ENCODE measurements around the gene LRRC7. TPM values are rescaled to one million over a fixed set of nuclear protein-coding genes. Genes with fewer than 3 reads are reported as not detected.

LRRC7 gene
- total RNA-seq, 1 donor, result under 0.01 TPM

DNA sequence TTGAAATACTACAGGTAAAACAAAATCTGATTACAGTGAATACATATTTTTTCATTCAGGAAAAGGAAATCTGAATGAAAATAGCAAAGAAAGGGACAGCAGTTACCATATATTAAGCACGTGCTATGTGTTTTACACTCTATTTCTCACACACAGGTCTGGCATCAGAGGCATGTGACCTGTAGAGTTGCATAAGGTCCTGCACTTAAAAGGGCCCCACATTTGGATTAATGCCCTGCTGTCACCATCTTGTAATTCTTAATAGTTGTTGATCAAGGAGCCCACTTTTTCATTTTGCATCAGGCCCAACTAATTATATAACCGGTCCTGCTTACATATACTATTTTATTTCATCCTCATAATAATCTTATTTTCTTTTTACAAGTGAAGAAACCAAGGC, 511.8 kb downstream of the LRRC7 start:
- no peak overlapping the region for H3K27ac ChIP-seq (ENCODE audit: low read depth, low read length)
- no peak overlapping the region for H3K4me2 ChIP-seq (ENCODE audit: insufficient read depth, low read length)
- H2AFZ ChIP-seq (ENCODE audit: low read length), result no peak overlapping the region
- DNase-seq (ENCODE audit: insufficient read length, low spot score, missing footprints), result no peak
- H3K27me3 ChIP-seq (ENCODE audit: insufficient read depth, low read length), result no peaks in the 10 kb centered on the region
- no peaks in the 10 kb centered on the region for H3K79me2 ChIP-seq (ENCODE audit: insufficient read depth, low read length)
- TF ChIP-seq, protein P1, sequence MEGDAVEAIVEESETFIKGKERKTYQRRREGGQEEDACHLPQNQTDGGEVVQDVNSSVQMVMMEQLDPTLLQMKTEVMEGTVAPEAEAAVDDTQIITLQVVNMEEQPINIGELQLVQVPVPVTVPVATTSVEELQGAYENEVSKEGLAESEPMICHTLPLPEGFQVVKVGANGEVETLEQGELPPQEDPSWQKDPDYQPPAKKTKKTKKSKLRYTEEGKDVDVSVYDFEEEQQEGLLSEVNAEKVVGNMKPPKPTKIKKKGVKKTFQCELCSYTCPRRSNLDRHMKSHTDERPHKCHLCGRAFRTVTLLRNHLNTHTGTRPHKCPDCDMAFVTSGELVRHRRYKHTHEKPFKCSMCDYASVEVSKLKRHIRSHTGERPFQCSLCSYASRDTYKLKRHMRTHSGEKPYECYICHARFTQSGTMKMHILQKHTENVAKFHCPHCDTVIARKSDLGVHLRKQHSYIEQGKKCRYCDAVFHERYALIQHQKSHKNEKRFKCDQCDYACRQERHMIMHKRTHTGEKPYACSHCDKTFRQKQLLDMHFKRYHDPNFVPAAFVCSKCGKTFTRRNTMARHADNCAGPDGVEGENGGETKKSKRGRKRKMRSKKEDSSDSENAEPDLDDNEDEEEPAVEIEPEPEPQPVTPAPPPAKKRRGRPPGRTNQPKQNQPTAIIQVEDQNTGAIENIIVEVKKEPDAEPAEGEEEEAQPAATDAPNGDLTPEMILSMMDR (IDR thresholded peaks at IDR 0.05; ENCODE audit: extremely low read depth, low read depth, low read length), result no peak
- H3K4me1 ChIP-seq (ENCODE audit: insufficient read depth, low read length), result no peaks in the 10 kb centered on the region
- no peaks in the 10 kb centered on the region for H4K20me1 ChIP-seq (ENCODE audit: insufficient read depth, low read length)
- no peak overlapping the region for H3K4me3 ChIP-seq (ENCODE audit: insufficient read depth, low read length)
- H3K36me3 ChIP-seq (ENCODE audit: insufficient read depth, low read length), result no peaks in the 10 kb centered on the region
- H3K9me3 ChIP-seq (ENCODE audit: low read depth, low read length), result no peaks in the 10 kb centered on the region

DNA sequence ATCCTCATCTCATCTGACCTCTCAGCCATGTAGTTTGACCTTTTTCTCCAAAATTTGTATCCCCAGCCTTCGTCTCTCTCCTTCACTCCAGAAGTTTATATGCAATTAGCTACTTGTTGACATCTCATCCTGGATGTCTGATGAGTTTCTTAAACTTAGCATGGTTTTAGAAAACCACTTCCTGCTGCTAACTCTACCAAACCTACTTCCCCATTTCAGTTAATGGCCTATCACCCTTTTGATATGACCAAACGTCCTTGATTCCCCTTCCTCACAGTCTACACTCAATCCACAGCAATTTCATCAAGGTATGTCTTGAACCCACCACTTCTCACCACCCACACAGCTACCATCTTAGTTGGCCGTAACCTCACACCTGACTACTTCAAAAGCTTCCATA, 515.8 kb downstream of the LRRC7 start:
- Histone ChIP-seq H3K9me3 (ENCODE audit: low read depth, low read length) (no peaks in the 10 kb centered on the region), H4K20me1 (ENCODE audit: insufficient read depth, low read length) (no peaks in the 10 kb centered on the region), H3K4me1 (ENCODE audit: insufficient read depth, low read length) (no peaks in the 10 kb centered on the region), H3K36me3 (ENCODE audit: insufficient read depth, low read length) (no peaks in the 10 kb centered on the region), H3K27ac (ENCODE audit: low read depth, low read length) (no peak overlapping the region), H3K79me2 (ENCODE audit: insufficient read depth, low read length) (no peaks in the 10 kb centered on the region), H2AFZ (ENCODE audit: low read length) (no peak overlapping the region), H3K4me2 (ENCODE audit: insufficient read depth, low read length) (no peak overlapping the region), H3K4me3 (ENCODE audit: insufficient read depth, low read length) (no peak overlapping the region), H3K27me3 (ENCODE audit: insufficient read depth, low read length) (no peaks in the 10 kb centered on the region)
- DNase-seq (ENCODE audit: insufficient read length, low spot score, missing footprints), result no peak
- TF ChIP-seq, protein P1 (IDR thresholded peaks at IDR 0.05; ENCODE audit: extremely low read depth, low read depth, low read length), result no peak

DNA sequence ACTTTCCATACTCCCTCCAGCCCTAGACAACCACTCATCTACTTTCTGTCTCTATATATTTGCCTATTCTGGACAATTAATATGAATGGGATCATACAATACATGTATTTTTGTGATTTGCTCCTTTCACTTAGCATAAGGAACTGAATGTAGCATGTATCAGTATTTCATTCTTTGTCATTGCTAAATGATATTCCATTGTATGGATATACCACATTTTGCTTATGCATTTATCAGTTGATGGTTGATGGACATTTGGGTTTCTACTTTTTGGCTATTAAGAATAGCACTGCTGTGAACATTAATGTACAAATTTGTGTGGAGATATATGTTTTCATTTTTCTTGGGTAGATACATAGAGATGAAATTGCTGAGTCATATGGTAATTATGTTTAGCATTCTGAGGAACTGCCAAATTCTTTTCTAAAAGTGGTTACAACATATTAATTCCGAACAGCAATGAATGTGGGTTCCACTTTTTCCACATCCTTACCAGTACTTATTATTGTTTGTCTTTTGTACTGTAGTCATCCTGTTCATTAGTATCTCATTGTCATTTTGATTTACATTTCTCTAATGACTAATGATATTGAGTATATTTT, 516.7 kb downstream of the LRRC7 start:
- no peak for DNase-seq (ENCODE audit: insufficient read length, low spot score, missing footprints)

DNA sequence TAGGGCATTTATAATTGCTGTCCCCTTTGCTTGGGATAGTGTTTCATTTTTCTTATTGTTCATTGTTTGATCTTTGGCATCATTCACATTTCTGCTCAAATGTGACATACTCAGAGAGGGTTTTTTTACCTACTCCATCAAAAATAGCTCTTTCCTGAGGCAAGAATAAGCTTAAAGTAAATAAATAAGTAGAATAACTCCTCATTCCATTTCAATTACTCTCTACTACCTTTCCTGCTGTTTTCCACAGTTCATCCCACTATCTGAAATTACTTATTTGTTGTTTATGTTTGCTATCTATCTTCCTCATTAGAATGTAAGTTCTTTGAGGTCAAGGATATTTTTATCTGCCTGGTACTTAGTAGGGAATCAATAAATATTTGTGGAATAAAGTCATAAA, 517.8 kb downstream of the LRRC7 start:
- no peaks in the 10 kb centered on the region for H3K9me3 ChIP-seq (ENCODE audit: low read depth, low read length)
- no peaks in the 10 kb centered on the region for H4K20me1 ChIP-seq (ENCODE audit: insufficient read depth, low read length)
- H3K27me3 ChIP-seq (ENCODE audit: insufficient read depth, low read length), result no peaks in the 10 kb centered on the region
- H2AFZ ChIP-seq (ENCODE audit: low read length), result no peak overlapping the region
- peaks cover 4% of the 10 kb centered on the region for H3K4me1 ChIP-seq (ENCODE audit: insufficient read depth, low read length)
- TF ChIP-seq, protein P1 (IDR thresholded peaks at IDR 0.05; ENCODE audit: extremely low read depth, low read depth, low read length), result no peak
- no peak for DNase-seq (ENCODE audit: insufficient read length, low spot score, missing footprints)
- H3K4me2 ChIP-seq (ENCODE audit: insufficient read depth, low read length), result no peak overlapping the region
- no peak overlapping the region for H3K27ac ChIP-seq (ENCODE audit: low read depth, low read length)
- no peaks in the 10 kb centered on the region for H3K79me2 ChIP-seq (ENCODE audit: insufficient read depth, low read length)
- no peaks in the 10 kb centered on the region for H3K36me3 ChIP-seq (ENCODE audit: insufficient read depth, low read length)
- H3K4me3 ChIP-seq (ENCODE audit: insufficient read depth, low read length), result no peak overlapping the region

More for the DNA sequence above, 516.7 kb downstream of the LRRC7 start:
- Histone ChIP-seq H3K4me1 (ENCODE audit: insufficient read depth, low read length) (no peaks in the 10 kb centered on the region), H3K27ac (ENCODE audit: low read depth, low read length) (no peak overlapping the region), H3K36me3 (ENCODE audit: insufficient read depth, low read length) (no peaks in the 10 kb centered on the region), H2AFZ (ENCODE audit: low read length) (no peak overlapping the region), H3K79me2 (ENCODE audit: insufficient read depth, low read length) (no peaks in the 10 kb centered on the region), H3K9me3 (ENCODE audit: low read depth, low read length) (no peaks in the 10 kb centered on the region), H3K4me3 (ENCODE audit: insufficient read depth, low read length) (no peak overlapping the region), H4K20me1 (ENCODE audit: insufficient read depth, low read length) (no peaks in the 10 kb centered on the region), H3K4me2 (ENCODE audit: insufficient read depth, low read length) (no peak overlapping the region), H3K27me3 (ENCODE audit: insufficient read depth, low read length) (no peaks in the 10 kb centered on the region)
- TF ChIP-seq, protein P1 (IDR thresholded peaks at IDR 0.05; ENCODE audit: extremely low read depth, low read depth, low read length), result no peak
